NOMO-1 (cell line): ENCODE measurements around the gene RPS19.

Experiments used
- DNase-seq, 2 experiments: peaks; one replicate each; lab custom pipeline; 2025; ENCODE audit not compliant: unreplicated experiment in 2 of 2; lab: John Stamatoyannopoulos, UW

The RPS19 gene

DNA sequence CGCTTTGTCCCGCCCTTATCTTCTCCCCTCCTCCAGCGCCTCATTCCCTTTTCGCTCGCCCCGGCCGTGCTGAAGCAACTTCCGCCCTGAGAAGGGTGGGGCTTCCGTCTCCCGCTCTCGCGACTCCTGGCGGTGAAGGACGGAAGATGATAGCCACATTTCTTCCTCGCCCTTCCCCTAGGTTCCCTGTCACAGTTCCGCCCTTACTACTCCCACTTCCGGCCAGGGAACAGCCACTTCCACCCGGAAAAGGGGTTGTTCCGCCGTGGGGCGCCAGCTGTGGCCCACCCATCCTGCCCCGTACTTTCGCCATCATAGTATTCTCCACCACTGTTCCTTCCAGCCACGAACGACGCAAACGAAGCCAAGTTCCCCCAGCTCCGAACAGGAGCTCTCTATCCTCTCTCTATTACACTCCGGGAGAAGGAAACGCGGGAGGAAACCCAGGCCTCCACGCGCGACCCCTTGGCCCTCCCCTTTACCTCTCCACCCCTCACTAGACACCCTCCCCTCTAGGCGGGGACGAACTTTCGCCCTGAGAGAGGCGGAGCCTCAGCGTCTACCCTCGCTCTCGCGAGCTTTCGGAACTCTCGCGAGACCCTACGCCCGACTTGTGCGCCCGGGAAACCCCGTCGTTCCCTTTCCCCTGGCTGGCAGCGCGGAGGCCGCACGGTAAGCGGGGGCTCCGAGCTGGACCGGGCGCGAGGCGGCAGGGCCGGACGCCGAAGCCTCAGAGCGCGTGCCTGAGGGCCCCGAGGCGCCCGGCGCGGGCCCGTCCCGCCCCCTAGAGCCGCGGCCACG lies at the start of gene RPS19:
Gene RPS19 (plus strand): TSS at position 638 of the 801 bp plus-strand sequence. CDS start 520 bp downstream, outside the sequence.
- peak; percentile 96 for DNase-seq

DNA sequence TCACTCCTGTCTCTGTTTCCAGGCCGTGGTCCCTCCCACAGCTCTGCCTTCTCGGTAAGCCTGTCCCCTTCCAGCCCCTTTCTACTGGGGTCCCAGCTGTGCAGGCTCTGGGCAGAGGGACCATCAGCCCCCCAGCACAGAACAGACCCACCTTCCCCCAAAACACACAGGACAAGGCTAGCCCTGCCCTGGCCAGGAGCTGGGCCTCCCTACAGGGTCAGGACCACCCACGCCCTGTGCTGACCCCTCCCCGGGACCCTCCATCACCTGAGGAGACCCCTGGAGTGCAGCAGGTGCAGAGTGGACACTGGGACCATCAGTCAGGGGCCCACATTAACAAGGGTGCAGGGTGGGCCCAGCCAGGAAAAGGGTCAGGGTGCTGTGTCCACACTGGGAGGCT lies 49.8 kb upstream of the RPS19 start:
- no peak for DNase-seq

DNA sequence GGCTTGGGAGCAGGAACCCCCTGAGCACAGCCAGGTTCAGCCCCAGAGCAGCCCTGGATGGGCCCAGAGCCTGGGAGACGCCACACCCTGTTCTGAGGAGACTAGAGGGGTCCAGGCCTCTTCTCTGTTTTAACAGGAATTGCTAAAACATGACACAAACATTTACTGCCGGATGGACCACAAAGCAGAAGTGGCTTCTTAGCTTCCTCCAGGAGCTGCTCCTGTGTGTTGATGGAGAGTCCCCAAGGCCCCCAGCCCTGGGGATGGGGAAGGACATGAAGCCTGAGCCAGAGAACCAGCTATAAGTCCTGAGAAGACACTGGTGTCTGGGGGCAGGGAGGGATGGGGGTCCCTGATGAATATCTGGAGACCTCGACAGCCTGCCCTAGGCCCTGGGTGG lies 49.0 kb upstream of the RPS19 start:
- peak; percentile 71 to 86 for DNase-seq

GRCh38 chr19:41811981-41812380 lies 48.1 kb upstream of the RPS19 start:
- no peak for DNase-seq

GRCh38 chr19:41813911-41814310 lies 46.1 kb upstream of the RPS19 start:
- DNase-seq: no peak

GRCh38 chr19:41815301-41815700 lies 44.8 kb upstream of the RPS19 start:
- DNase-seq: no peak

DNA sequence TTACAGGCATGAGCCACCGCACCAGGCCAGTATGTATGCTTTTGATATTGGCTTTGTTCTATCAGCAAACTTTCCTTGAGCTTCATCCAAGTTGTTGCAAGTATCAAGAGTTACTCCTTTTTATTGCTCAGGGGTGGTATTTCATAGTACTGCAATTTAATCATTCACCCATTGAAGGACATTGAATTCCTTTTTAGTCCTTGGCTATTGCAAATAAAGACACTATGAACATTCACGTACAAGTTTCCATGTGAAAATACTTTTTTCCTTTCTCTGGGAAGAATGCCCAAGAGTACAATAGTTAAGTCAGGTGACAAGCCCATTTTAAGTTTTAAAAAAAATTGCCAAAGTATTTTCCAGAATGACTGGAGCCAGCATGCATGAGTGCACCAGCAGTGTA lies 43.3 kb upstream of the RPS19 start:
- DNase-seq: no peak

DNA sequence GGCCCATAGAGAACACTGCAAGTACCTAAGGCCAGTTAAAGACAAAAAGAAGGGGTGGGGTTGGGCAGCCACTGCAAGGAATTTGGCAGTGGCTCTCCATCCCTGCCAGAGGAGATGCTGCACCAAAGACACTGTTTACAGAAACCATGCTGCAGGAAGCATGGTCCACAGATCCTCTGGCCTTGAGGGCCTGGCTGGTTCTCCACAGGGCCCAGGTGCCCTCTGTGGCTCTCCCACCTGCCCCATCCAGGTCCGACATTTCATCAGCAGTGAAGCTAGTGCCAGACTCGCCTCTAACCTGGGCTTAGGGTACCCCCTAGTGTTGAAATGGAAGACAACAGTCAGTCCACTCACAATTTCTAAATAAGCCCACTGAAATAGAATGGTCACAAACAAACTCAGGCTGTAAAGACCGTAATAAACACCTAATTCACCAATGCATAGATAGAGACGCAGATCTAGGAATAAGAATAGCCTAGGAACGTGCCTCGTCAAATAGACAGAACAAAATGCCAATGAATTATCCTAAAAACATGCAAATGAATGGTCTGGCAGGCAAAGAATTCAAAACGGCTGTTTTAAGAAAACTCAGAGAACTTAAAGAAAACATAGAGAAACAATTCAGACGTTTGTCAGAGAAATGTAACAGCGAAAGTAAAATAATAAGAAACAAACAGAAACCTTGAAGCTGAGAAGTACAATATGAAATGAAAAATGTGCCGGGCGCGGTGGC lies 38.9 kb upstream of the RPS19 start:
- DNase-seq: peak; percentile 29 to 65

GRCh38 chr19:41837981-41838708 lies 21.9 kb upstream of the RPS19 start:
- DNase-seq: no peak

- DNase-seq: no peak
These were observed 20.8 kb upstream of the RPS19 start for GRCh38 chr19:41839211-41839610.

DNA sequence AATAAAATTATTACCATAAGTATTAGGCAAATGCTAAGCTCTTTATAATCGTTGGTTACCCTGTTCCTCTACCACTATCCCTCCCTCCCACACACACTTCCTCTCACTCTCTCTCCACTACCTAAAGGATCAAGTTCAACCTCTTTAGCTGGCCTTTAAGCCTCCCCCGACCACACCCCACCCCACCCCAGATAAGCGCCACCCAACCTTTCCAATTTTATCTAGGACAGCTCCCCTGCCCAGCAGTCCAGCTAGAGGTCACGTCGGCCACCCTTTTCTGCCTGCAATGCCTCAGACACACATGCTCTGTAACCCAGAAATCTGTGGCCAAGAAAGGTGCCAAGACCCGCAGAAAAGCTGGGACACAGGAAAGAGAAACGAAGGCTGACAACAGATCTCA lies 16.7 kb upstream of the RPS19 start:
- DNase-seq: no peak

GRCh38 chr19:41844601-41845000 lies 15.5 kb upstream of the RPS19 start, which contains the start of gene LYPD4:
Gene LYPD4 (minus strand): TSS chr19:41844683. CDS start chr19:41839285, 5,398 bp downstream.
- no peak for DNase-seq

- no peak for DNase-seq
These were observed 15.2 kb upstream of the RPS19 start, which contains the start of gene DMRTC2 for GRCh38 chr19:41845001-41845050. Gene DMRTC2 (plus strand): TSS chr19:41845042. CDS start chr19:41847429, 2,387 bp downstream.

GRCh38 chr19:41845051-41845590 lies 14.9 kb upstream of the RPS19 start:
- DNase-seq: no peak

- no peak for DNase-seq
These were observed 12.5 kb upstream of the RPS19 start for GRCh38 chr19:41847351-41848105.

DNA sequence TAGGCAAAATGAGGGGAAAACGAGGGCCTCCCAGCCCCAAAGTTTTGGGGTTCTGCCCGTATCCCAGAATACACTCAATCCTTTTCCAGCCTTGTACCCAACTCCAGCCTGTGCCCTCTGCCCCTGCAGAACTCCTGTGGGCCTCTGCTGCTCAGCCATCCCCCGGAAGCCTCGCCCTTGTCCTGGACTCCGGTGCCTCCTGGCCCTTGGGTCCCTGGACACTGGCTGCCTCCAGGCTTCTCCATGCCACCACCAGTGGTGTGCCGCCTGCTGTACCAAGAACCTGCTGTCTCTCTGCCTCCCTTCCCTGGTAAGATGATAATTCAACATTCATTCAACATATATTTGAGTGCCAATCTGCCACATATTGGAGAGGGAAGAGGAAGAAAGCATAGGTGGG lies 11.4 kb upstream of the RPS19 start:
- DNase-seq: no peak

GRCh38 chr19:41849067-41849466 lies 11.0 kb upstream of the RPS19 start:
- no peak for DNase-seq

DNA sequence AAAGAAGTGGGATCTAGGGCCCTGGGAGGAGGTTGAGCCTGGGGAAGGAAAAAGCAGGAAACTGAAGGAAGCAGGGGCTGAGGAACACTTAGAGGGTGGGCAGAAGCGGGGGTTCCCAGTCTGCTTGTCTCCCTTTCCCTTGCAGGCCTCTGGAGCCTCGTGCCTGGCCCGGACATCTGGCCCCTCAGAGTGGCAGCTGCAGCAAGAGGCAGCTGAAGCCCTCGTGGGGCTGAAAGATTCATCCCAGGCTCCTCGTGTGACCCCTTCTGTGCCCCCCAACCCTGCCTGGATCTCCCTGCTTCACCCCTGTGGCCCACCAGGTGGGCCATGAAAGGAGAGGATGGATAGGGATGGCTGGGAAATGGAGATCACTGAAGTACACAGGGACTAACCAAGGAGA lies 9.7 kb upstream of the RPS19 start:
- DNase-seq: no peak

DNA sequence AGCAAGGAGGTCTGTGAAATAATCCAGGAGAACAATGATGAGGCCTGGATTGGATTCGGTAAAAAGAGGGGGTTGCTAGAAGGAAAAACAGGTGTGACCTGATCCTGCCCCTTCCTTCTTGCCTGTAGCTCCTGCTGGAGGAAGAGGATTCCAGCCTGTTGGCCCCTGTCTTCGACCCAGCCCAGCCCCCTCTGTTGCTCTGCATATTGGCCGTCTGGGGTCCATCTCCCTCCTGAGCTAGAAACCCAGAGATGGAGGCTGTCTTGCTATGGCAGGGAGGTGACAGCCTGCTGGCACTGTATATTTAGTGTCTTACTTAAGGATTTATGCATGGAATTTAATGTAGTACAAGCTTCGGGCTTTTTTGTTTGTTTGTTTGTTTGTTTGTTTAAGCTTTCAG lies 8.6 kb upstream of the RPS19 start:
- DNase-seq: no peak

GRCh38 chr19:41853344-41853743 lies 6.7 kb upstream of the RPS19 start:
- no peak for DNase-seq

- no peak for DNase-seq
These were observed 6.3 kb upstream of the RPS19 start for GRCh38 chr19:41853768-41854167.
